ENCODE results near the gene PXN.

DNA sequence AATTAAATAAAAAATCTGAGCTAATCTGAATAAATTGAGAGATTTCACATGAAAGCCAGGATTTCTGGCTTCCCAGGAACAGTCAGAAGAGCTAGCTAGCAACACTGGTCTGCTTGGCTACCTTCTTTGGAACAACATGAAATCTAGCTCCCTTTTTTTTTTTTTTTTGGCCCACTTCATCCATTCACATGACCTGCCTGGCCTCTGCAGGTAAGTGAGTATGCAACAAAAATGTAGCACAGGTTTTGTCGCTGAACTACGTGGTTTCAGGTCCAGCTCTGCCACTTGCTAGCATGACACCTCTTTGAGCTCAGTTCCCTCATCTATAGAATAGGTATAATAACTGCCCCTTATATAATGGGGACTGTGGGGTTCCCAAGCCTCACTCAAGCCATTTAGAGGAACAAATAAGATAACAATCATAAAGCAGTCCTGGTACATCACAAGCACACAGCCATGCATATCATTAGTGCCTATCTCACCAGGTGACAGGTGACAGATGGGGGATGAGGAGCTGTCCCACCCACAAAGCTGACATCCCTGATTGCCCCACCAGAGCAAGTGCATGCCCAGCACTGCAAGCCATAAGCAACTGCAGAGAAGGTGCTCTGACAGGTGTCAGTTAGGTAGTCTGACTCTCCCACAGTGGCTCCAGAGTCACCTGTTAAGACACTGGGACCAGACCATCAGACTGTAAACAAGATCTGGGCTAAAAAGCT, 25.6 kb downstream of the PXN start:
- TF ChIP-seq, protein P1, sequence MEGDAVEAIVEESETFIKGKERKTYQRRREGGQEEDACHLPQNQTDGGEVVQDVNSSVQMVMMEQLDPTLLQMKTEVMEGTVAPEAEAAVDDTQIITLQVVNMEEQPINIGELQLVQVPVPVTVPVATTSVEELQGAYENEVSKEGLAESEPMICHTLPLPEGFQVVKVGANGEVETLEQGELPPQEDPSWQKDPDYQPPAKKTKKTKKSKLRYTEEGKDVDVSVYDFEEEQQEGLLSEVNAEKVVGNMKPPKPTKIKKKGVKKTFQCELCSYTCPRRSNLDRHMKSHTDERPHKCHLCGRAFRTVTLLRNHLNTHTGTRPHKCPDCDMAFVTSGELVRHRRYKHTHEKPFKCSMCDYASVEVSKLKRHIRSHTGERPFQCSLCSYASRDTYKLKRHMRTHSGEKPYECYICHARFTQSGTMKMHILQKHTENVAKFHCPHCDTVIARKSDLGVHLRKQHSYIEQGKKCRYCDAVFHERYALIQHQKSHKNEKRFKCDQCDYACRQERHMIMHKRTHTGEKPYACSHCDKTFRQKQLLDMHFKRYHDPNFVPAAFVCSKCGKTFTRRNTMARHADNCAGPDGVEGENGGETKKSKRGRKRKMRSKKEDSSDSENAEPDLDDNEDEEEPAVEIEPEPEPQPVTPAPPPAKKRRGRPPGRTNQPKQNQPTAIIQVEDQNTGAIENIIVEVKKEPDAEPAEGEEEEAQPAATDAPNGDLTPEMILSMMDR (IDR thresholded peaks at IDR 0.05) = no peak
- TF ChIP-seq POLR2A (IDR thresholded peaks at IDR 0.05) (no peak), POLR2AphosphoS5 (IDR thresholded peaks at IDR 0.05) (no peak)

All from suprapubic skin (tissue), 4 donors.